Measurements from ENCODE around the gene RHNO1.

Gene RHNO1

GRCh38 chr12:2835691-2836403 lies 41.2 kb upstream of the RHNO1 start:
- DNase-seq (ENCODE audit: low spot score), result no peak
- TF ChIP-seq, protein P1, sequence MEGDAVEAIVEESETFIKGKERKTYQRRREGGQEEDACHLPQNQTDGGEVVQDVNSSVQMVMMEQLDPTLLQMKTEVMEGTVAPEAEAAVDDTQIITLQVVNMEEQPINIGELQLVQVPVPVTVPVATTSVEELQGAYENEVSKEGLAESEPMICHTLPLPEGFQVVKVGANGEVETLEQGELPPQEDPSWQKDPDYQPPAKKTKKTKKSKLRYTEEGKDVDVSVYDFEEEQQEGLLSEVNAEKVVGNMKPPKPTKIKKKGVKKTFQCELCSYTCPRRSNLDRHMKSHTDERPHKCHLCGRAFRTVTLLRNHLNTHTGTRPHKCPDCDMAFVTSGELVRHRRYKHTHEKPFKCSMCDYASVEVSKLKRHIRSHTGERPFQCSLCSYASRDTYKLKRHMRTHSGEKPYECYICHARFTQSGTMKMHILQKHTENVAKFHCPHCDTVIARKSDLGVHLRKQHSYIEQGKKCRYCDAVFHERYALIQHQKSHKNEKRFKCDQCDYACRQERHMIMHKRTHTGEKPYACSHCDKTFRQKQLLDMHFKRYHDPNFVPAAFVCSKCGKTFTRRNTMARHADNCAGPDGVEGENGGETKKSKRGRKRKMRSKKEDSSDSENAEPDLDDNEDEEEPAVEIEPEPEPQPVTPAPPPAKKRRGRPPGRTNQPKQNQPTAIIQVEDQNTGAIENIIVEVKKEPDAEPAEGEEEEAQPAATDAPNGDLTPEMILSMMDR (IDR thresholded peaks at IDR 0.05; ENCODE audit: borderline replicate concordance, control extremely low read depth, extremely low read depth, insufficient read depth, missing control alignments), result no peak
- in situ Hi-C loops (cut with MboI; ENCODE audit: low sequenced_read_pairs, unreplicated experiment), result no loop called here

DNA sequence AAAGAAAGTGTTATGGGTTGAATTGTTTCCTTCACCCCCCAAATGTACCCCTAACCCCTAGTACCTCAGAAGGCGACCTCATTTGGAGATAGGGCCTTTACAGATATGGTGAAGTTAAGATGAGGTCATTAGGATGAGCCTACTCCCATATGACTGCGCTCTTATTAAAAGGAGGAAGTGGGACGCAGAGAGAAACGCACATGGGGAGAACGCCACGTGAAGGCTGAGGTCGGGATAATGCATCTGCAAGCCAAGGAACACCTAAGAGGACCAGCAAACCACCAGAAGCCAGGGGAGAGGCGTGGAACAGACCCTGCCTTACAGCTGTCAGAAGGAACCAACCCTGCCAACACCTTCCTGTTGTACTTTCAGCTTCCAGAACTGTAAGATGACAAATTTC lies 40.4 kb upstream of the RHNO1 start:
- DNase-seq (ENCODE audit: low spot score), result no peak
- TF ChIP-seq, protein P1 (IDR thresholded peaks at IDR 0.05; ENCODE audit: borderline replicate concordance, control extremely low read depth, extremely low read depth, insufficient read depth, missing control alignments), result no peak
- in situ Hi-C loops (cut with MboI; ENCODE audit: low sequenced_read_pairs, unreplicated experiment), result no loop called here

- no peak for DNase-seq (ENCODE audit: low spot score)
- in situ Hi-C loops (cut with MboI; ENCODE audit: low sequenced_read_pairs, unreplicated experiment), result no loop called here
- TF ChIP-seq, protein P1 (IDR thresholded peaks at IDR 0.05; ENCODE audit: borderline replicate concordance, control extremely low read depth, extremely low read depth, insufficient read depth, missing control alignments), result no peak
Observed at GRCh38 chr12:2841056-2841650, 35.9 kb upstream of the RHNO1 start.

- in situ Hi-C loops (cut with MboI; ENCODE audit: low sequenced_read_pairs, unreplicated experiment), result no loop called here
- TF ChIP-seq, protein P1 (IDR thresholded peaks at IDR 0.05; ENCODE audit: borderline replicate concordance, control extremely low read depth, extremely low read depth, insufficient read depth, missing control alignments), result no peak
- no peak for DNase-seq (ENCODE audit: low spot score)
Observed at GRCh38 chr12:2842948-2843347, 34.1 kb upstream of the RHNO1 start.

DNA sequence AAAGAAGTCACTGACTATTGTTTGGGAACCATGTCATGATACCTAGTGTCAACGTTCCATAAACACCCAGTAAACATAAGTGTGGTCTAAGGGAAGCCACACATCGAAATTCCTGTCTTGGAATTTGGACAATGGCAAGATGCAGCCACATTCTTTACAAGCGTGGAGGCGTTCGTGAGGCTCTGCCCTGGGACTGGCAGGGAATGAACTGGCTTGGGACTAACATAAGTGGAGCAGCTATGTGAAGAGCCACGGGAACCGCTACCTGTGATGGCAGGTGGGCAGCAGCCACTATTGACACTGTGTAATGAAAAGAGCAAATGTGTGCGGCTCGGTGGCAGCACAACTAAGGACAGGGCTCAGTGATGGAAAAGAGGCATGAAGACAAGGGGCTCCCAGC lies 32.2 kb upstream of the RHNO1 start:
- in situ Hi-C loops (cut with MboI; ENCODE audit: low sequenced_read_pairs, unreplicated experiment), result no loop called here
- no peak for DNase-seq (ENCODE audit: low spot score)
- TF ChIP-seq, protein P1 (IDR thresholded peaks at IDR 0.05; ENCODE audit: borderline replicate concordance, control extremely low read depth, extremely low read depth, insufficient read depth, missing control alignments), result no peak

- in situ Hi-C loops (cut with MboI; ENCODE audit: low sequenced_read_pairs, unreplicated experiment), result no loop called here
- TF ChIP-seq, protein P1 (IDR thresholded peaks at IDR 0.05; ENCODE audit: borderline replicate concordance, control extremely low read depth, extremely low read depth, insufficient read depth, missing control alignments), result no peak
- no peak for DNase-seq (ENCODE audit: low spot score)
Observed at GRCh38 chr12:2845280-2845679, 31.7 kb upstream of the RHNO1 start.

Measured in GM13976 (cell line).